ENCODE measurements around the gene TNRC18.

The TNRC18 gene

DNA sequence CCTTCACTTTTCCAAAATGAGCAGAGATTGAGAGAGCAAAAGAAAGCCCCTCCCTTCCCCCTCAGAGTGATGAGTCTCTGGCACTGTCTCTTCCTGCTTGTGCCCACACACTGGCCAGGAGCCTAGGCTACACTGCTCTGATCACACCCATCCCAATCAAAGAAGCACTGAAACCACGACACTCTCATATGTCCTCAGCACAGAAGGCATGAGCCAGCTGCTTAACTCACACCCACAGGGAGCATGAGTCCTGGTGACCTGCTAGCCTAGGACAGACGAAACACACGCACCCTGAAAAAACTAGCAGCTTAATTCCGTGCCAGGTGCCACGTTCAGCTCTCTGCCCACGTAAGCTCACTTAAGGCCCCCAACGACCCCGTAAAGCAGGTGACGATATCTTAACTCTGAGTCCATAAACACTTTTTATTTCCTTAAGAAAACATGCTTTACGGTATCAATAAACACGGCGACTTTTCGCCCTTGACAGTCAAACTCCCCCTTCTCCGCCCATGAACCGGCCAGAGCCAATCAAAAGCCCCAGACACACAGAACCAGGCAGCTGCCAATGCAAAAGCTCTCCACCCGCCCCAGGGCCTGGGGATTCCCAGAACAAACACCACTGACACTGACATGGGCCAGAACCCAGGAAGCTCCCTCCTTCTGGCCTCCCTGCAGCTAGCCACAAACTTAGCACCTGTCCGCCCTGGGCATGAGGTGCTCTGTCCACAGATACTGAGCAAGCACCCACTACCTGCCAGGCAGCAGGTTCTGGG is 69.0 kb downstream of the TNRC18 start:
- TF ChIP-seq EGR2 (tag by site-specific recombination; IDR thresholded peaks at IDR 0.05; ENCODE audit: low read depth) (0 out of 2 replicates have a peak, but pooled peaks have one; percentile 16), ZNF600 (tag by site-specific recombination; IDR thresholded peaks at IDR 0.05) (no peak), PATZ1 (tag by site-specific recombination; IDR thresholded peaks at IDR 0.05) (no peak)
- no peak overlapping the region for H3K4me3 ChIP-seq (ENCODE audit: low read depth, low read length)
- ChIA-PET POLR2A (interaction anchor here (0.7 kb wide), 1 partner anchor 89 kb away, joined by 4 read pairs; no protein-coding TSS in a partner anchor), CTCF (interaction anchor here (0.6 to 1.8 kb wide), 3 partner anchors 12 to 1979 kb away, joined by 3 to 7 read pairs (median 6); no protein-coding TSS in a partner anchor)
- H3K4me1 ChIP-seq (ENCODE audit: control insufficient read depth, insufficient read depth, low read length) = no peaks in the 10 kb centered on the region; the same call in 1 of the 2 replicates
- H3K9me3 ChIP-seq (ENCODE audit: control insufficient read depth, insufficient read depth, low read depth, low read length) = no peaks in the 10 kb centered on the region
- no peak overlapping the region for H3K27ac ChIP-seq (ENCODE audit: extremely low read depth, low read depth, low read length)
- peaks cover 41 to 57% of the 10 kb centered on the region in 2 experiments for H3K36me3 ChIP-seq (ENCODE audit: control insufficient read depth in 2 of 2, insufficient read depth in 1 of 2, low read length in 2 of 2)

- TF ChIP-seq SP2 (tag by site-specific recombination; IDR thresholded peaks at IDR 0.05) = no peak
- TF ChIP-seq, protein P1, sequence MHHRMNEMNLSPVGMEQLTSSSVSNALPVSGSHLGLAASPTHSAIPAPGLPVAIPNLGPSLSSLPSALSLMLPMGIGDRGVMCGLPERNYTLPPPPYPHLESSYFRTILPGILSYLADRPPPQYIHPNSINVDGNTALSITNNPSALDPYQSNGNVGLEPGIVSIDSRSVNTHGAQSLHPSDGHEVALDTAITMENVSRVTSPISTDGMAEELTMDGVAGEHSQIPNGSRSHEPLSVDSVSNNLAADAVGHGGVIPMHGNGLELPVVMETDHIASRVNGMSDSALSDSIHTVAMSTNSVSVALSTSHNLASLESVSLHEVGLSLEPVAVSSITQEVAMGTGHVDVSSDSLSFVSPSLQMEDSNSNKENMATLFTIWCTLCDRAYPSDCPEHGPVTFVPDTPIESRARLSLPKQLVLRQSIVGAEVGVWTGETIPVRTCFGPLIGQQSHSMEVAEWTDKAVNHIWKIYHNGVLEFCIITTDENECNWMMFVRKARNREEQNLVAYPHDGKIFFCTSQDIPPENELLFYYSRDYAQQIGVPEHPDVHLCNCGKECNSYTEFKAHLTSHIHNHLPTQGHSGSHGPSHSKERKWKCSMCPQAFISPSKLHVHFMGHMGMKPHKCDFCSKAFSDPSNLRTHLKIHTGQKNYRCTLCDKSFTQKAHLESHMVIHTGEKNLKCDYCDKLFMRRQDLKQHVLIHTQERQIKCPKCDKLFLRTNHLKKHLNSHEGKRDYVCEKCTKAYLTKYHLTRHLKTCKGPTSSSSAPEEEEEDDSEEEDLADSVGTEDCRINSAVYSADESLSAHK (tag by site-specific recombination; IDR thresholded peaks at IDR 0.05) = no peak
- TF ChIP-seq ZNF324 (tag by site-specific recombination; IDR thresholded peaks at IDR 0.05) = no peak
- TF ChIP-seq ZNF112 (tag by site-specific recombination; IDR thresholded peaks at IDR 0.05) = peak; percentile 93
- no peak for TF ChIP-seq ZNF157 (tag by site-specific recombination; IDR thresholded peaks at IDR 0.05)
- TF ChIP-seq GLI2 (tag by site-specific recombination; IDR thresholded peaks at IDR 0.05; ENCODE audit: borderline replicate concordance, low read depth) = no peak
- ChIA-PET CTCF (interaction anchor here (1.0 kb wide), 1 partner anchor 14 kb away, joined by 3 read pairs; no protein-coding TSS in a partner anchor), POLR2A (no interaction called here)
- Histone ChIP-seq H3K4me1 (ENCODE audit: control insufficient read depth, insufficient read depth, low read length) (no peaks in the 10 kb centered on the region; the same call in 1 of the 2 replicates), H3K9me3 (ENCODE audit: control insufficient read depth, insufficient read depth, low read depth, low read length) (no peaks in the 10 kb centered on the region), H3K27ac (ENCODE audit: extremely low read depth, low read depth, low read length) (no peak overlapping the region), H3K36me3 (ENCODE audit: control insufficient read depth in 2 of 2, insufficient read depth in 1 of 2, low read length in 2 of 2) (peaks cover 31 to 37% of the 10 kb centered on the region in 2 experiments), H3K4me3 (ENCODE audit: low read depth, low read length) (no peak overlapping the region)
Observed at GRCh38 chr7:5352440-5353010, 71.1 kb downstream of the TNRC18 start.

DNA sequence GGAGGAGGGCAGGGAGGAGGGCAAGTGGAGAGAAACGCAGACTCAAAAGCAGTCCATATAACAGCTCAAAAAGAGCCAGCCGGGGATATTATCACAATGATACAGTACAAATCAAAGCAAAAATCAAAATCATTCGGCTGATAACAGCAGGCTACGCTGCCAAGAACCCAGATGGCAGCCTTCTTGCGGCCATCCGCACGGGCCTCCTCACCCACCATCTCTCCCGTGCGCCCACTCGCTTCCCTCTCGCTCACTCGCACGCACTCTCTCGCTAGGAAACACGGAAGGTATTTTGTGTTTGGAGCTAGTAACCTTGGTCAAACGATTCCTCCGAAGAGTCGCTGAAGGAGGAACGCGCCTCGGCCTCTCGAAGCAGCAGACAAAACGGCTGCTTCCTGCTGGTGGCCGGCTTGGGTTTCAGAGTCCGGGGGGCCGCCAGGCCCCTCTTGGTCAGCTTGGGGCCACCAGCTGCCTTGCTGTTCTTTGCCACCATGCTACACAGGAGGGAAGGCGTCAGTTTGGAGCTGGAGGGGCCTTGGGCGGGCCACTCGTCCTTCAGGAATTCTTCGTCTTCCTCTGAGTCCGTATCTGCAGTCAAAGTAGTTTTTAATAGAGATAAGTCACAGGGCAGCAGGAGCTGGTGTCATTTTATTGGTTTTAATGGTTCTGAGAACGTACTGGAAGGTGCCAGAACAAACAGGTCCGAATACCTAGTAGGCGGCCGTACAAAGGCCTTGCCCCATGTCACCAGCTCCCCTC is 71.9 kb downstream of the TNRC18 start:
- no peaks in the 10 kb centered on the region for H3K9me3 ChIP-seq (ENCODE audit: control insufficient read depth, insufficient read depth, low read depth, low read length)
- H3K4me1 ChIP-seq (ENCODE audit: control insufficient read depth, insufficient read depth, low read length) = no peaks in the 10 kb centered on the region; the same call in 1 of the 2 replicates
- POLR2A ChIA-PET = no interaction called here
- H3K36me3 ChIP-seq (ENCODE audit: control insufficient read depth in 2 of 2, insufficient read depth in 1 of 2, low read length in 2 of 2) = peaks cover 26 to 31% of the 10 kb centered on the region in 2 experiments
- H3K4me3 ChIP-seq (ENCODE audit: low read depth, low read length) = no peak overlapping the region
- H3K27ac ChIP-seq (ENCODE audit: extremely low read depth, low read depth, low read length) = no peak overlapping the region
- CTCF ChIA-PET = interaction anchor here (0.6 to 1.0 kb wide), 3 partner anchors 14 to 326 kb away, joined by 3 to 5 read pairs (median 3); no protein-coding TSS in a partner anchor
- no peak for TF ChIP-seq ZNF121 (tag by site-specific recombination; IDR thresholded peaks at IDR 0.05)
- TF ChIP-seq, protein P2, sequence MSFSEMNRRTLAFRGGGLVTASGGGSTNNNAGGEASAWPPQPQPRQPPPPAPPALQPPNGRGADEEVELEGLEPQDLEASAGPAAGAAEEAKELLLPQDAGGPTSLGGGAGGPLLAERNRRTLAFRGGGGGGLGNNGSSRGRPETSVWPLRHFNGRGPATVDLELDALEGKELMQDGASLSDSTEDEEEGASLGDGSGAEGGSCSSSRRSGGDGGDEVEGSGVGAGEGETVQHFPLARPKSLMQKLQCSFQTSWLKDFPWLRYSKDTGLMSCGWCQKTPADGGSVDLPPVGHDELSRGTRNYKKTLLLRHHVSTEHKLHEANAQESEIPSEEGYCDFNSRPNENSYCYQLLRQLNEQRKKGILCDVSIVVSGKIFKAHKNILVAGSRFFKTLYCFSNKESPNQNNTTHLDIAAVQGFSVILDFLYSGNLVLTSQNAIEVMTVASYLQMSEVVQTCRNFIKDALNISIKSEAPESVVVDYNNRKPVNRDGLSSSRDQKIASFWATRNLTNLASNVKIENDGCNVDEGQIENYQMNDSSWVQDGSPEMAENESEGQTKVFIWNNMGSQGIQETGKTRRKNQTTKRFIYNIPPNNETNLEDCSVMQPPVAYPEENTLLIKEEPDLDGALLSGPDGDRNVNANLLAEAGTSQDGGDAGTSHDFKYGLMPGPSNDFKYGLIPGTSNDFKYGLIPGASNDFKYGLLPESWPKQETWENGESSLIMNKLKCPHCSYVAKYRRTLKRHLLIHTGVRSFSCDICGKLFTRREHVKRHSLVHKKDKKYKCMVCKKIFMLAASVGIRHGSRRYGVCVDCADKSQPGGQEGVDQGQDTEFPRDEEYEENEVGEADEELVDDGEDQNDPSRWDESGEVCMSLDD (tag by site-specific recombination; IDR thresholded peaks at IDR 0.05) = no peak
- TF ChIP-seq ZNF140 (tag by site-specific recombination; IDR thresholded peaks at IDR 0.05) = no peak
- no peak for TF ChIP-seq SP3 (tag by site-specific recombination; IDR thresholded peaks at IDR 0.05)
- TF ChIP-seq, protein P3, sequence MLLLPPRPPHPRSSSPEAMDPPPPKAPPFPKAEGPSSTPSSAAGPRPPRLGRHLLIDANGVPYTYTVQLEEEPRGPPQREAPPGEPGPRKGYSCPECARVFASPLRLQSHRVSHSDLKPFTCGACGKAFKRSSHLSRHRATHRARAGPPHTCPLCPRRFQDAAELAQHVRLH (tag by site-specific recombination; IDR thresholded peaks at IDR 0.05) = no peak
- TF ChIP-seq ZNF529 (tag by site-specific recombination; IDR thresholded peaks at IDR 0.05; ENCODE audit: insufficient replicate concordance) = no peak
- no peak for TF ChIP-seq ZNF341 (tag by site-specific recombination; IDR thresholded peaks at IDR 0.05; ENCODE audit: low read depth)
- TF ChIP-seq ZNF521 (tag by site-specific recombination; IDR thresholded peaks at IDR 0.05) = no peak
- no peak for TF ChIP-seq HOXD13 (CRISPR knock-in tag; IDR thresholded peaks at IDR 0.05; ENCODE audit: borderline replicate concordance)
- TF ChIP-seq ZBTB8A (tag by site-specific recombination; IDR thresholded peaks at IDR 0.05) = no peak
- no peak for TF ChIP-seq IKZF3 (tag by site-specific recombination; IDR thresholded peaks at IDR 0.05)

Measured in HEK293 (cell line).